Osteoblast (primary cell): ENCODE results near the gene TRIM46. TPM values are rescaled to one million over a fixed set of nuclear protein-coding genes. Genes with fewer than 3 reads are reported as not detected.
"Not testable (repeated sequence)": the region's sequence is repeated elsewhere in the genome, so short reads cannot be mapped to it uniquely, and the experiment has no call there.

Experiments used
- DNase-seq: peaks from one replicate; pipeline ENCODE4 v3.0.0; 2011; ENCODE audit warnings: low spot score, mixed read lengths; ENCODE audit not compliant: insufficient read length; ENCODE audit errors: missing footprints
- H2AFZ ChIP-seq: 2 replicates; pipeline ENCODE4 v1.6.0; 2011; ENCODE audit warnings: mild to moderate bottlenecking, low read length
- H3K27ac ChIP-seq: 2 replicates; pipeline ENCODE4 v1.5.1; 2011; ENCODE audit warnings: mild to moderate bottlenecking, low read depth, low read length, moderate library complexity
- H3K27me3 ChIP-seq: 2 replicates; pipeline ENCODE4 v1.6.0; 2012; ENCODE audit warnings: mild to moderate bottlenecking, control low read depth, inconsistent platforms, low read length, moderate library complexity; ENCODE audit not compliant: insufficient read depth
- H3K36me3 ChIP-seq: 2 replicates; pipeline ENCODE4 v1.5.1; 2011; ENCODE audit warnings: mild to moderate bottlenecking, low read length, control low read depth, moderate library complexity; ENCODE audit not compliant: insufficient read depth
- H3K4me1 ChIP-seq: 2 replicates; pipeline ENCODE4 v1.5.1; 2011; ENCODE audit warnings: mild to moderate bottlenecking, low read length, control low read depth, moderate library complexity; ENCODE audit not compliant: insufficient read depth
- H3K4me2 ChIP-seq: 2 replicates; pipeline ENCODE4 v1.6.0; 2011; ENCODE audit warnings: mild to moderate bottlenecking, low read length; ENCODE audit not compliant: insufficient read depth
- H3K4me3 ChIP-seq: fragments of 200-600 bp; sonication (generic); 3 replicates; pipeline ENCODE4 v1.5.1; 2012; ENCODE audit warnings: mild to moderate bottlenecking, low read length, inconsistent platforms; ENCODE audit not compliant: insufficient read depth
- H3K79me2 ChIP-seq: 2 replicates; pipeline ENCODE4 v1.6.0; 2012; ENCODE audit warnings: mild to moderate bottlenecking, low read length, control low read depth, inconsistent platforms; ENCODE audit not compliant: insufficient read depth
- H3K9me3 ChIP-seq: 2 replicates; pipeline ENCODE4 v1.5.1; 2011; ENCODE audit warnings: low read depth, low read length, control low read depth
- H4K20me1 ChIP-seq: 2 replicates; pipeline ENCODE4 v1.6.0; 2012; ENCODE audit warnings: mild to moderate bottlenecking, low read length, control low read depth; ENCODE audit not compliant: insufficient read depth
- total RNA-seq: library from RNA; depleted of rRNA; stranded (reverse); fragments of >200 nt; gene quantifications from 2 replicates; pipeline ENCODE4 v1.2.3, GENCODE V29; 2012
- TF ChIP-seq, protein P1 (sequence below): IDR thresholded peaks from 2 replicates; pipeline ENCODE4 v1.5.1; 2011; ENCODE audit warnings: mild to moderate bottlenecking, low read depth, low read length, moderate library complexity; ENCODE audit errors: extremely low read depth

The TRIM46 gene
- total RNA-seq, 1 donor, result 3.3 TPM

DNA sequence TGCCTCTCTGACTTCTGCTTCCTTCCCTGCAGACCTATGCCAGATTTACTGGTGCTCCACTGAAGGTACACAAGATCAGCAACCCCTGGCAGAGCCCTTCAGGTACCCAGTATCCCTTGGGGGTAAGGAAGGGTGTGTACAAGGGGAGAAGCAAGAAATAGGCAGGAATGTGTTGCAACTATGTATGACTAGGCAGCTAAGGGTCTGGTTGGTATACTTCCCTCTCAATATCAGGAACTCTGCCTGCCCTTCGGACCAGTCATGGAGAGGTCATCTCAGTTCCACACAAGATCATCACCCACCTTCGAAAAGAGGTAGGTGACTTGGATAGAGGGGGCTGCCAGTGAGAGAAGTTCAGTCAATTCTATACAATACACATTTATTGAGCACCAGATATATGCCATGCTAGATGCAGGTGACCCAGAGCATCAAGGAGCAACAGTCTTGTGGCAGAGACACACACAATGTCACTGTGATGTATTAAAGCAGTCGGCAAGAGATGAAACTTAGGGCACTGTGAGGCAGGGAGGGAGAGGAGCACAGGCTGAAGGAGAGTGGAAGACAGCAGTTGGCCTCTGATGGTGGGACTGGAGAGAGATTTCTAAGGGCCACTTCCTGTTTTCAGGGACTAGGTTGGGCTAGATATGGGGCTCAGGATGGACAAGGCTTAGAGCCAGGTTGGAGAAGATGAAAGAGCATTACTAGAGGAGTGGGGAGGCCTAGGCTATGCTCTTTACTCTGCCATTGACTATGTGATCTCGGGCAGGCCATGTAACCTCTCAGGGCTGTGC is 36.9 kb downstream of the TRIM46 start:
- Histone ChIP-seq H3K9me3 (no peaks in the 10 kb centered on the region), H3K27me3 (no peaks in the 10 kb centered on the region), H3K4me2 (no peak overlapping the region), H3K36me3 (peaks cover 17% of the 10 kb centered on the region), H3K4me1 (peaks cover 27% of the 10 kb centered on the region), H3K79me2 (peaks cover 13% of the 10 kb centered on the region), H3K27ac (no peak overlapping the region), H2AFZ (no peak overlapping the region), H4K20me1 (no peaks in the 10 kb centered on the region), H3K4me3 (no peak overlapping the region)
- DNase-seq, result peak; percentile 54
- TF ChIP-seq, protein P1, sequence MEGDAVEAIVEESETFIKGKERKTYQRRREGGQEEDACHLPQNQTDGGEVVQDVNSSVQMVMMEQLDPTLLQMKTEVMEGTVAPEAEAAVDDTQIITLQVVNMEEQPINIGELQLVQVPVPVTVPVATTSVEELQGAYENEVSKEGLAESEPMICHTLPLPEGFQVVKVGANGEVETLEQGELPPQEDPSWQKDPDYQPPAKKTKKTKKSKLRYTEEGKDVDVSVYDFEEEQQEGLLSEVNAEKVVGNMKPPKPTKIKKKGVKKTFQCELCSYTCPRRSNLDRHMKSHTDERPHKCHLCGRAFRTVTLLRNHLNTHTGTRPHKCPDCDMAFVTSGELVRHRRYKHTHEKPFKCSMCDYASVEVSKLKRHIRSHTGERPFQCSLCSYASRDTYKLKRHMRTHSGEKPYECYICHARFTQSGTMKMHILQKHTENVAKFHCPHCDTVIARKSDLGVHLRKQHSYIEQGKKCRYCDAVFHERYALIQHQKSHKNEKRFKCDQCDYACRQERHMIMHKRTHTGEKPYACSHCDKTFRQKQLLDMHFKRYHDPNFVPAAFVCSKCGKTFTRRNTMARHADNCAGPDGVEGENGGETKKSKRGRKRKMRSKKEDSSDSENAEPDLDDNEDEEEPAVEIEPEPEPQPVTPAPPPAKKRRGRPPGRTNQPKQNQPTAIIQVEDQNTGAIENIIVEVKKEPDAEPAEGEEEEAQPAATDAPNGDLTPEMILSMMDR, result no peak

DNA sequence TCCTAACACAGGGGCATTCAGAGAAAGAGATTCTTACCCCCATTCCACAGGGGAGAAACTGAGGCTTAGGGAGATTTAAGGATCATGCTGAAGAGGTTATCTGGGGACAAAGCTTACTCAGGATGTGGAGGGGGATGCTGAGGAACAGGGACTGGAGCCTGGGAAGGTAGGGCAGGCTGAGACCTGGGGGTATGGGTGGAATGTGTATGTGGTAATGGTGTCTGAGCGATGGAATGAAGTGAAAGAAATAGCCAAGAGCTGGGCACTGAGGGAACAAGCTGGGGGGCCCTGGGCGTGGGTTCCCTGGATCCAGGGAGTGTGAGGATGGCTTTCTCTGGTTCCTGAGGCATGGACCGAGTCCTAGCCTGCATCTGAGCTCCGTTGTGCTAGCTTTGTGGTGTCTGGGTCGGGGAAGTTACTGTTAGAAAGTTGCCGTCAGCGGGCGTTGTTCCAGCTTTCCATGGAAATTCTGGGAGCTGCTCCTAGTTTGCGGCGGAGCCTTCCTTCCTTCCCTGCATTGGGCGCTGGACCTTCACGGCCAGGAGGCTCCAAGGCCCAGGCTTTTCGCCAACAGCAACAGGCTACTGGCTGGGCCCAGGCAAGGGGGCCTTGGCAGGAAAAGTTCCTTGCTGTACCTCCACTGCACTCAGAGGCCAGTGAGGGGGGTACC is 37.9 kb downstream of the TRIM46 start:
- peak; percentile 8 for DNase-seq
- Histone ChIP-seq H3K36me3 (peaks cover 13% of the 10 kb centered on the region), H3K27ac (peak overlapping the region; percentile 17), H3K4me1 (peaks cover 27% of the 10 kb centered on the region)
- not testable (repeated sequence) for H3K79me2 ChIP-seq, H3K4me2 ChIP-seq, H4K20me1 ChIP-seq, H3K9me3 ChIP-seq, H3K27me3 ChIP-seq, H2AFZ ChIP-seq, H3K4me3 ChIP-seq

DNA sequence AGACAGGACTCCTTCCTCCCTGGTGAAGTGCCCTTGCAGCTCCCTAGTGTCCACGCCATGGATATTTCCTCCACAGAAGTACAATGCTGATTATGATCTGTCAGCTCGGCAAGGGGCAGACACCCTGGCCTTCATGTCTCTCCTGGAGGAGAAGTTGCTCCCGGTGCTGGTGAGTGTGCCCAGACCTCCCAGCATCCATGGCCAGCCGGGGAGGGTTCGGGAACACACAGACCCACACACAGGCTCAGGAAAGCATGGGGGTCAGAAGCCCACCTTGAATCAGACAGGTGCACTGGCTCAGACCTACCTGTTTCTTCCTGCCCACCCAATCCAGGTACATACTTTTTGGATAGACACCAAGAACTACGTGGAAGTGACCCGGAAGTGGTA is 38.4 kb downstream of the TRIM46 start:
- H3K27me3 ChIP-seq, H3K79me2 ChIP-seq, H2AFZ ChIP-seq, H3K27ac ChIP-seq, H3K9me3 ChIP-seq, H3K4me3 ChIP-seq, DNase-seq, H3K4me2 ChIP-seq, H4K20me1 ChIP-seq: not testable (repeated sequence)
- Histone ChIP-seq H3K36me3 (peaks cover 13% of the 10 kb centered on the region), H3K4me1 (peaks cover 22% of the 10 kb centered on the region)

DNA sequence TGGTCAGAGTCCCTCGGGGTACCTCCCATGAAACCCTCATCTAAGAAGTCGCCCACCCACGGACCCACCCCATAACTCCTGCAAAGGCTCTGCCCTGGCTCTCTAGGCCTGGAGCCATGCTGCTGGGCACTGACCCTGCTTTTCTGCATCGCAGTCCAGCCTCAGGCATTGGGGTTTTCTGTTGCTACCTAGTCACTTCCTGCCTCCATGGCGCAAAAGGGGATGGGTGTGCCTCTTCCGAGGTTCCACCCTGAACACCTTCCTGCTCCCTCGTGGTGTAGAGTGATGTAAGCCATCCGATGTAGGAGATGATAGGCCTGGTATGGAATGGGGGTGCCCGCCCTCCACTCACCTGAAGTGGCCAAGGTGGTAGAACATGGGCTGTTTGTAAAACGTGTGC is 41.1 kb downstream of the TRIM46 start:
- H3K27ac ChIP-seq, DNase-seq, H4K20me1 ChIP-seq, H3K9me3 ChIP-seq, H3K27me3 ChIP-seq, H2AFZ ChIP-seq, H3K79me2 ChIP-seq, H3K4me2 ChIP-seq, H3K4me3 ChIP-seq, H3K4me1 ChIP-seq: not testable (repeated sequence)
- H3K36me3 ChIP-seq, result peaks cover 13% of the 10 kb centered on the region

DNA sequence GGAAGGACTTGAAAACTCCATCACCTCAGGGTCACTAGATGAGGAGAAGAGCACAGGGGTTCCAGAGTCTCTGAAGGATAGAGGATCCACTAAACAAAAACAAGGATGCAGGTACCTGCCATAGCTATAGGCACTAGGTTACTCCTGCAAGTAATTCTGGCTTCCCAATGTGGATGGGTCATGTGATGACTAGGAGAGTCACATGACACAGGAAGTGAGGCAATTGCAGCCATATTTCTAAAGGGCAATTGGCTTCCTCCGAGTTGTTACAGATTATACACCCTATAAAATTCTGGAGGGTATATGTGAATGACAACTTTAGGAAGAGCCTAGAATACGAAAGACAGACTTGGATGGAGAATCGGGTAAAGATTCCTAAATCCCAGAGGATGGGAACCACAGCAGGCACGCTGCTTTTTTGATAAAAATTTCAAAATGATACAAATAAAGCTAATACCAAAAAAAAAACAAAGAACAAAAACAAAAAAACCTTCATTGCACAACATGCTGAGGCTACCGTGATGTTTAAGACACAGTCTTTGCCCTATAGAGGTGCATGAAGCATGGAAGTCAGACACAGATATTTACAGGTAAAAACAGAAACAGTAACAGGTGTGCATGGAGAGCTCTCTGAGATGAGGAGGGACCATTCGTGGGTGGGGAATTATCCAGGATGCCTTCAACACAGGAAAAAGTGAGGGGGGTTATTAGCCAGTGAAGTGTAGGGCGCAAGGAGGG is 45.4 kb downstream of the TRIM46 start:
- no peaks in the 10 kb centered on the region for H3K27me3 ChIP-seq
- peak overlapping the region; percentile 71 for H3K4me2 ChIP-seq
- TF ChIP-seq, protein P1, result no peak
- no peaks in the 10 kb centered on the region for H3K36me3 ChIP-seq
- peaks cover 3% of the 10 kb centered on the region for H3K79me2 ChIP-seq
- no peak overlapping the region for H3K27ac ChIP-seq
- H2AFZ ChIP-seq, result peak overlapping the region; percentile 90
- H3K4me1 ChIP-seq, result peaks cover 8% of the 10 kb centered on the region
- peak overlapping the region; percentile 4 for H3K4me3 ChIP-seq
- peak; percentile 90 for DNase-seq
- no peaks in the 10 kb centered on the region for H3K9me3 ChIP-seq
- no peaks in the 10 kb centered on the region for H4K20me1 ChIP-seq
